GM23248 (cell line): Measurements from ENCODE around the gene PRSS53. TPM values are rescaled to one million over a fixed set of nuclear protein-coding genes. Genes with fewer than 3 reads are reported as not detected.
A peak's percentile ranks its signal among the peaks of the same experiment; 100 is the strongest.

Experiments
- DNase-seq: peaks from one replicate; pipeline ENCODE4 v3.0.0-alpha.2; 2015
- H2AFZ ChIP-seq: fragments of 200-600 bp; sonication (generic); 2 replicates; pipeline ENCODE4 v1.6.1; 2016; ENCODE audit warnings: antibody characterized with exemption
- H3F3A ChIP-seq: fragments of 200-600 bp; sonication (generic); 2 replicates; pipeline ENCODE4 v1.6.1; 2016; ENCODE audit warnings: mild to moderate bottlenecking, antibody characterized with exemption, mixed run types; ENCODE audit not compliant: insufficient read depth
- H3K27ac ChIP-seq: fragments of 200-600 bp; sonication (generic); 2 replicates; pipeline ENCODE4 v1.5.1; 2016; ENCODE audit warnings: mild to moderate bottlenecking
- H3K27me3 ChIP-seq: fragments of 200-600 bp; sonication (generic); replicated peaks from 2 replicates; pipeline ENCODE4 v1.6.1; 2016; ENCODE audit warnings: mild to moderate bottlenecking; ENCODE audit not compliant: insufficient read depth
- H3K36me3 ChIP-seq: fragments of 200-600 bp; sonication (generic); 2 replicates; pipeline ENCODE4 v1.6.1; 2016; ENCODE audit warnings: low read depth, mild to moderate bottlenecking
- H3K4me1 ChIP-seq: fragments of 200-600 bp; sonication (generic); 2 replicates; pipeline ENCODE4 v1.6.1; 2016; ENCODE audit warnings: mild to moderate bottlenecking; ENCODE audit not compliant: insufficient read depth
- H3K4me2 ChIP-seq: fragments of 200-600 bp; sonication (generic); one replicate; pipeline ENCODE4 v1.6.1; 2016; ENCODE audit warnings: mild to moderate bottlenecking; ENCODE audit not compliant: unreplicated experiment
- H3K4me3 ChIP-seq: fragments of 200-600 bp; sonication (generic); 2 replicates; pipeline ENCODE4 v1.5.1; 2016; ENCODE audit warnings: mild to moderate bottlenecking
- H3K79me2 ChIP-seq: fragments of 200-600 bp; sonication (generic); 2 replicates; pipeline ENCODE4 v1.6.1; 2016; ENCODE audit warnings: mild to moderate bottlenecking; ENCODE audit not compliant: insufficient read depth
- H3K9ac ChIP-seq: fragments of 200-600 bp; sonication (generic); 2 replicates; pipeline ENCODE4 v1.6.1; 2016; ENCODE audit warnings: mild to moderate bottlenecking
- H3K9me2 ChIP-seq: fragments of 200-600 bp; sonication (generic); 2 replicates; pipeline ENCODE4 v1.6.1; 2016; ENCODE audit warnings: mixed run types, mild to moderate bottlenecking, moderate library complexity; ENCODE audit not compliant: insufficient read depth
- H3K9me3 ChIP-seq: fragments of 200-600 bp; sonication (generic); one replicate; pipeline ENCODE4 v1.6.1; 2017; ENCODE audit warnings: low read depth
- H4K20me1 ChIP-seq: fragments of 200-600 bp; sonication (generic); 2 replicates; pipeline ENCODE4 v1.6.0; 2016; ENCODE audit not compliant: insufficient read depth
- EZH2 ChIP-seq: fragments of 200-600 bp; sonication (generic); IDR thresholded peaks from 2 replicates; pipeline ENCODE4 v1.6.1; 2018; ENCODE audit warnings: antibody characterized with exemption, mild to moderate bottlenecking; ENCODE audit not compliant: insufficient read depth, poor library complexity, severe bottlenecking
- EZH2phosphoT487 ChIP-seq: fragments of 200-600 bp; sonication (generic); IDR thresholded peaks from 2 replicates; pipeline ENCODE4 v1.6.1; 2018; ENCODE audit warnings: antibody characterized with exemption, moderate library complexity, mild to moderate bottlenecking, low read depth; ENCODE audit not compliant: insufficient read depth
- WGBS, 2 experiments: methylation state at CpG; one replicate each; pipeline ENCODE4 v1.1.6; 2015 to 2017; ENCODE audit warnings: low lambda C conversion rate in 2 of 2, low coverage in 1 of 2; ENCODE audit errors: missing lambda C conversion rate in 2 of 2; 5-methylcytosine and 5-hydroxymethylcytosine counted together
- in situ Hi-C: fragments of 300-500 bp; cut with MboI; formaldehyde crosslinking; loops from 2 replicates; pipeline ENCODE4 v1.15.0; 2020
- polyA plus RNA-seq: library from polyadenylated mRNA; unstranded; fragments of >200 nt; fragmentation: Nextera tagmentation; extraction: Ambion mirVana; gene quantifications from 2 replicates; pipeline ENCODE4 v1.2.1, GENCODE V29; 2016
- total RNA-seq: library from RNA; depleted of rRNA; stranded (reverse); fragments of >200 nt; shearing (Covaris generic); gene quantifications from 2 replicates; pipeline ENCODE4 v1.2.3, GENCODE V29; 2014; rRNA removed

PRSS53 gene
- total and polyA plus RNA-seq, 2 experiments from 2014 or later = 0.95 to 7.0 TPM

GRCh38 chr16:31038993-31039392 lies 49.8 kb downstream of the PRSS53 start:
- 97 to 100% methylated on average over 2 of the region's 2 CpGs for WGBS, 2 experiments
- Histone ChIP-seq H3K9me3 (no peaks in the 10 kb centered on the region), H3K4me3 (no peak overlapping the region), H2AFZ (no peak overlapping the region), H3K27ac (no peak overlapping the region), H3K79me2 (peaks cover 32% of the 10 kb centered on the region), H3F3A (no peaks in the 10 kb centered on the region), H3K27me3 (no peaks in the 10 kb centered on the region), H4K20me1 (no peaks in the 10 kb centered on the region; the same call in 1 of the 2 replicates), H3K9ac (no peak overlapping the region), H3K36me3 (peaks cover 18% of the 10 kb centered on the region; the same call in 1 of the 2 replicates), H3K4me2 (no peak overlapping the region), H3K9me2 (no peaks in the 10 kb centered on the region), H3K4me1 (peaks cover 7% of the 10 kb centered on the region; the same call in 1 of the 2 replicates)
- in situ Hi-C loops = no loop called here
- TF ChIP-seq EZH2phosphoT487 = no peak
- TF ChIP-seq EZH2 = no peak
- no peak for DNase-seq

DNA sequence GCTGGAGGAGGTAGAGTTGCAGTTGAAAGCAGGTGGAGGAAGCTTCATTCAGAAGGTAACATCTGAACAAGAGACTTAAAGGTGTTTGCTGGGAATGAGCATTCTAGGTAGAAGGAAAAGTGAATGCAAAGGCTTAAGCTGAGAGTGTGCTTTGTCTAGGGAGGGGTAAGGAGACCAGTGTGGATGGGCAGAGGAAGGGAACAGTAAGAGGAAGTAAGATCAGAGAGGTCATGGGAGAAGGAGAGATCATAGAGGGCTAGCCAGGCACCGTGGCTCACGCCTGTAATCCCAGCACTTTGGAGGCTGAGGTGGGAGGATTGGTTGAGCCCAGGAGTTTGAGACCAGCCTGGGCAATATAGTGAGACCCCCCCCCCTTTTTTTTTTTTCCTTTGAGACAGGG lies 52.1 kb downstream of the PRSS53 start:
- Histone ChIP-seq H3K36me3 (peaks cover 15% of the 10 kb centered on the region; the same call in 1 of the 2 replicates), H3K9me3 (no peaks in the 10 kb centered on the region)

GRCh38 chr16:31033709-31034492 lies 54.8 kb downstream of the PRSS53 start:
- 1 to 3% methylated on average over 43 to 47 of the region's 47 CpGs for WGBS, 2 experiments
- Histone ChIP-seq H3K4me3 (peak overlapping the region; percentile 98), H3K4me1 (peaks cover 7% of the 10 kb centered on the region; the same call in 1 of the 2 replicates), H3K27ac (peak overlapping the region; percentile 97), H3K9me2 (no peaks in the 10 kb centered on the region), H3K27me3 (no peaks in the 10 kb centered on the region), H3F3A (peaks cover 8% of the 10 kb centered on the region), H4K20me1 (no peaks in the 10 kb centered on the region; the same call in 1 of the 2 replicates), H3K9me3 (no peaks in the 10 kb centered on the region), H3K36me3 (peaks cover 12% of the 10 kb centered on the region; the same call in 1 of the 2 replicates), H3K79me2 (peaks cover 38% of the 10 kb centered on the region), H3K9ac (peak overlapping the region; percentile 96), H3K4me2 (peak overlapping the region; percentile 82), H2AFZ (peak overlapping the region; percentile 79)
- no peak for TF ChIP-seq EZH2
- in situ Hi-C loops = no loop called here
- peak; percentile 94 for DNase-seq

More for the DNA sequence above, 52.1 kb downstream of the PRSS53 start:
- in situ Hi-C loops = no loop called here
- H2AFZ ChIP-seq = no peak overlapping the region
- no peaks in the 10 kb centered on the region for H3K9me2 ChIP-seq
- no peak for DNase-seq
- H3K4me2 ChIP-seq = no peak overlapping the region
- TF ChIP-seq EZH2phosphoT487 (no peak), EZH2 (no peak)
- H3F3A ChIP-seq = peaks cover 8% of the 10 kb centered on the region
- H3K4me3 ChIP-seq = no peak overlapping the region
- no peak overlapping the region for H3K27ac ChIP-seq
- no peaks in the 10 kb centered on the region; the same call in 1 of the 2 replicates for H4K20me1 ChIP-seq
- WGBS, 2 experiments = 72 to 91% methylated on average over 2 of the region's 2 CpGs
- H3K27me3 ChIP-seq = no peaks in the 10 kb centered on the region
- H3K4me1 ChIP-seq = peaks cover 7% of the 10 kb centered on the region; the same call in 1 of the 2 replicates
- H3K9ac ChIP-seq = no peak overlapping the region
- peaks cover 38% of the 10 kb centered on the region for H3K79me2 ChIP-seq

Other genes with a start within 250 kb of the PRSS53 start
- 42.5 and 77.1 TPM in 2 replicates for gene BCL7C, start 194.9 kb downstream of the PRSS53 start, total RNA-seq
- gene BCL7C, start 194.9 kb downstream of the PRSS53 start, polyA plus RNA-seq = 62.5 and 68.1 TPM in 2 replicates
- 4.4 and 4.8 TPM in 2 replicates for gene CTF1, start 192.3 kb downstream of the PRSS53 start, total RNA-seq
- 2.0 and 2.1 TPM in 2 replicates for gene CTF1, start 192.3 kb downstream of the PRSS53 start, polyA plus RNA-seq
- gene FBXL19, start 165.4 kb downstream of the PRSS53 start, total RNA-seq = 18.2 and 23.0 TPM in 2 replicates
- gene FBXL19, start 165.4 kb downstream of the PRSS53 start, polyA plus RNA-seq = 0.39 and 0.64 TPM in 2 replicates
- 36.1 and 39.7 TPM in 2 replicates for gene ORAI3, start 139.9 kb downstream of the PRSS53 start, total RNA-seq
- 30.9 and 31.6 TPM in 2 replicates for gene ORAI3, start 139.9 kb downstream of the PRSS53 start, polyA plus RNA-seq
- 2.0 and 2.3 TPM in 2 replicates for gene SETD1A, start 131.2 kb downstream of the PRSS53 start, total RNA-seq
- gene SETD1A, start 131.2 kb downstream of the PRSS53 start, polyA plus RNA-seq = 4.0 and 5.9 TPM in 2 replicates
- 69.7 and 73.2 TPM in 2 replicates for gene HSD3B7, start 103.7 kb downstream of the PRSS53 start, total RNA-seq
- gene HSD3B7, start 103.7 kb downstream of the PRSS53 start, polyA plus RNA-seq = 40.2 and 40.9 TPM in 2 replicates
- 2.0 and 2.3 TPM in 2 replicates for gene STX1B, start 78.3 kb downstream of the PRSS53 start, total RNA-seq
- 0.23 and 0.46 TPM in 2 replicates for gene STX1B, start 78.3 kb downstream of the PRSS53 start, polyA plus RNA-seq
- gene STX4, start 55.4 kb downstream of the PRSS53 start, total RNA-seq = 24.9 and 25.8 TPM in 2 replicates
- gene STX4, start 55.4 kb downstream of the PRSS53 start, polyA plus RNA-seq = 49.3 and 52.1 TPM in 2 replicates
- gene ZNF668, start 14.7 kb downstream of the PRSS53 start, total RNA-seq = 20.6 and 21.8 TPM in 2 replicates
- gene ZNF668, start 14.7 kb downstream of the PRSS53 start, polyA plus RNA-seq = 19.5 and 20.8 TPM in 2 replicates
- 10.6 and 12.8 TPM in 2 replicates for gene ZNF646, start 14.5 kb downstream of the PRSS53 start, total RNA-seq
- 3.5 and 4.0 TPM in 2 replicates for gene ZNF646, start 14.5 kb downstream of the PRSS53 start, polyA plus RNA-seq
- 444 and 480 TPM in 2 replicates for gene VKORC1, start 5.9 kb upstream of the PRSS53 start, total RNA-seq
- gene VKORC1, start 5.9 kb upstream of the PRSS53 start, polyA plus RNA-seq = 535 and 542 TPM in 2 replicates
- gene BCKDK, start 19.4 kb upstream of the PRSS53 start, total RNA-seq = 42.1 and 71.4 TPM in 2 replicates
- gene BCKDK, start 19.4 kb upstream of the PRSS53 start, polyA plus RNA-seq = 108 and 114 TPM in 2 replicates
- 27.8 and 50.9 TPM in 2 replicates for gene KAT8, start 28.7 kb upstream of the PRSS53 start, total RNA-seq
- gene KAT8, start 28.7 kb upstream of the PRSS53 start, polyA plus RNA-seq = 18.4 and 19.3 TPM in 2 replicates
- not detected in 2 replicates for gene PRSS8, start 46.8 kb upstream of the PRSS53 start, total RNA-seq
- not detected in 2 replicates for gene PRSS8, start 46.8 kb upstream of the PRSS53 start, polyA plus RNA-seq
- 0.13 TPM in 1 of 2 replicates, not detected in the other for gene PRSS36, start 61.1 kb upstream of the PRSS53 start, total RNA-seq
- 0.19 and 2.2 TPM in 2 replicates for gene PRSS36, start 61.1 kb upstream of the PRSS53 start, polyA plus RNA-seq
- gene FUS, start 91.2 kb upstream of the PRSS53 start, total RNA-seq = 22.5 and 28.3 TPM in 2 replicates
- gene FUS, start 91.2 kb upstream of the PRSS53 start, polyA plus RNA-seq = 154 and 166 TPM in 2 replicates
- 20.1 and 28.1 TPM in 2 replicates for gene PYCARD, start 113.8 kb upstream of the PRSS53 start, total RNA-seq
- 23.1 and 24.3 TPM in 2 replicates for gene PYCARD, start 113.8 kb upstream of the PRSS53 start, polyA plus RNA-seq
- not detected in 2 replicates for gene TRIM72, start 125.2 kb upstream of the PRSS53 start, total RNA-seq
- gene TRIM72, start 125.2 kb upstream of the PRSS53 start, polyA plus RNA-seq = not detected in 2 replicates
- not detected in 2 replicates for gene PYDC1, start 128.2 kb upstream of the PRSS53 start, total RNA-seq
- gene PYDC1, start 128.2 kb upstream of the PRSS53 start, polyA plus RNA-seq = not detected in 2 replicates
- gene ITGAM, start 171.0 kb upstream of the PRSS53 start, total RNA-seq = not detected in 2 replicates
- not detected in 2 replicates for gene ITGAM, start 171.0 kb upstream of the PRSS53 start, polyA plus RNA-seq